GM21737 (cell line): ENCODE measurements around the gene SLC6A7.

Experiments used
- ATAC-seq: cut with Tn5 transposase; IDR thresholded peaks from one replicate; pipeline ENCODE4 v1.9.1; 2021; ENCODE audit warnings: mild to moderate bottlenecking, moderate library complexity; ENCODE audit not compliant: unreplicated experiment

Gene SLC6A7

DNA sequence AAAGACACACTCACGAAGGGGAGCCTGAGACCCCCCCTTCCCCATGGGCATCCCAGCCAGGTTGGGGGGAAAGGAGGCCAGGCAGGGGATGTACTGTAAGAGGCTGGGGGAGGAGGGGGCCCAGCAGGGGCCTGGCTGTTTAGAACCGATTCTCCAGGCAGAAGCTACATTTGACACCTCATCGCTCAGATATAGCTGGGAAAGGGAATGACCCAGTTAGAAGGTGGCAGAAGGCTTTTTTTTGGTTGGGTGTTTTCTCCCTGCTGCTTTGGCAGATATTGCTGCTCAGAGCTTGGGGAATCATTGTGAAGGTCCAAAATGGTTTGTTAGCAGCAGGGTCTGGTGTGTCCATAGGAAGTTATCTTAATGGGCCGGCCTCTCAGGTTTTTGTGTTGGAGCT is 17.3 kb upstream of the SLC6A7 start:
- ATAC-seq = no peak

DNA sequence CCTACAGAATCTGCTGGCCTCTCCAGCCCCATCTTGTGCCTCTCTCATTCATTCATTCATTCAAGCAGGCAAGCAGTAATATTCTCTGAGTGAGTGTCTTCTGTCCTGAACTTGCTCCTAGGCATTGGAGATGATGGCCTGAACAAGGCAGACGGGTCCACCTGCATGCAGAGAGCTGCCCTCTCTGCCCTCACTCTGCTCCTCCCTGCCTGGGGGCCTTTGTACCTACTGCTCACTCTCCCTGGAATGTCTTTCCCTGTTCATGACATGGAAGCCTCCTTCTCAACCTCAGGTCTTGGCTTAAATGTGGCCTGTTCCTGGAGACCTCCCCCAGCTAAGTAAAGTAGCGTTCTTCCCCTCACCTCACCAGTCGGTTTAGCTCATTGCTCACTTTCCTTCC is 16.7 kb upstream of the SLC6A7 start:
- no peak for ATAC-seq

GRCh38 chr5:150174285-150174684 is 15.6 kb upstream of the SLC6A7 start:
- ATAC-seq = no peak

GRCh38 chr5:150175076-150175475 is 14.8 kb upstream of the SLC6A7 start:
- no peak for ATAC-seq

DNA sequence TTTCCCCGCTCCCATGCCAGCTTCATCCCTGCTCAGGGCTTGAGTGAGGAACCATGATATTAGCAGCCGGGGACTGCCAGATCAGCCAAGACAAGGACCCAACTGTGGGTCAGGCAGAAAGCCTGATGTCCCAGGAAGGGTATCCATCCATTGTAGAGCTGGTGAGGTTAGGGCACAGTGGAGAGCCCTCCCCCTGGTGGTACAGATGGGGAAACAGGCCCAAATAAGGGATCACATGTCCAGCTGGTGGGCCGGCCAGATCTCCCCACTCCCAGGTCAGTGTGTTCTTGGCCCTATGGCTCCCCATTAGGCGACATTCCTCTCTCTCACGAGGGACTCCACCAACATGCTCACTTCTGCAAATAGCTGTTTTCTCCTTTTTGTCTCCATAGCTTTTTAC is 14.3 kb upstream of the SLC6A7 start:
- ATAC-seq = no peak

DNA sequence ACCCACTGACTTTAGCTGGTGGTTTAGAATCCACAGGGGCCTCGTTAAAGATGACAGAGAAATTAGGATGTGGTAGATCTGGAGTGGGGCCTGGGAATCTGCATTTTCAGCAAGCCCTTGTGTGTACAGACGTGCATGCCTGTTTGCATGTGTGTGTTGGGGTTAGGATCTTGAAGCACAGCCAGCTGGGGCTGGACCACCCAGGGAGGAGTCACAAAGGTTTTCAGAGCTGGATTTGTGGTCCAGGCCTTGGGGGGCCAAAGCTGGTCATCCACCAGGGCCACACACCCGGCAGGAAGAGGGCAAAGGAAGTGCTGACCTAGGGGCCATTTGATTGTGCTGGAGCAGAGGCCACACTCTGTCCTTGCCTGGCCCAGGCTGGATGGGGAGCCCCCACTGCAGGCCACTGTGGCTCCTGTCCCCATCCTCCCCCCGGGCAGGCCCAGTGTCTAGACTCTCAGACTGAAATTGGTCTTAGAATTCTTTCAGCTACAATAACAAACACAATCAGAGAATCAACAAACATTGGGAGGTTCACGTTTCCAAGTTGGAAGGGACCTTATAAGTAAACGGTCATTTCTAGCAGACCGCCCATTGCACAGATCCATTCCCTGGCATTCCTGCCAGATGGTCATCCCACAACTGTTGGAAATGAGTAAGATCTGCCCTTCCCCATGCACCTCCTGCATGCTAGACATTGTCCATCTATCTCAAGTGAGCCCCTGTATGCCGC is 13.0 kb upstream of the SLC6A7 start:
- no peak for ATAC-seq

DNA sequence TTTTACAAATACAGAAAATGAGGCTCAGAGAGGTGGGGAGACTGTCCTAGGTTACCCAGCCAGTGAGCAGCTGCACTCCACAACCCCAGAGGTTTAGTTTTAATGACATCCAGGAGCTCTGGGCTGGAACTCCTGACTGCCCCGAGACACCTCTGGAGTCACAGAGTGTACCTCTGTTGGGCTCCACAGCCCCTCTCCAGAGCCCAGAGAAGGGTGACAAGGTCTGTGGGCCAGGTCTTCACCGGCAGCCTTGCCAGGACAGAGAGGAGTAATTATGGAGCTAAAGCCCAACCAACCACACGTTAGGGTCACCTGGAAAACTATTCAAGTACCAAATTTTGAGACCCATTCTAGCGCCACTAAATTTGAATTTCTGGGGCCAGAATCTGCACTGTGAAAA is 12.1 kb upstream of the SLC6A7 start:
- no peak for ATAC-seq

DNA sequence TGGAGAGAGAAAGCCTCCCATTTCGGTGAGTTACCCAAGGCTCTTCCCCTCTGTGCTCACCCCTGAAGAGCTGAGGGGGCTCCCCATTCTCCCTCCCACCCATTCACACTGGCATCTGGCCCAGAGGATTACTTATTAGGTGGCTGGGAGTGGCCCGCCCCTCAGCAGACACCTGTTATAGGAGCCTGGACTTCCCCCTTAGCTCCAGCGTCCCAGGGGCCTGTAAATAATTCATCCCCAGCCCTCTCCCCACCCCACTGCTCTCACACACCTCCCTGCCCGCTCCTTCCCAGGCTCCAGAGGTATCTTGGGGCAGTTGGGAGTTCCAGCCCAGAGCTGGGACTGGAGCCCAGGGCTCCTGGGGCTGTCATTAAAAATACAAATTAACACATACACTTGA is 11.6 kb upstream of the SLC6A7 start:
- no peak for ATAC-seq

GRCh38 chr5:150179019-150179620 is 10.7 kb upstream of the SLC6A7 start:
- ATAC-seq = no peak

GRCh38 chr5:150180241-150181026 is 9.4 kb upstream of the SLC6A7 start:
- ATAC-seq = no peak

GRCh38 chr5:150181027-150181426 is 8.8 kb upstream of the SLC6A7 start:
- no peak for ATAC-seq

DNA sequence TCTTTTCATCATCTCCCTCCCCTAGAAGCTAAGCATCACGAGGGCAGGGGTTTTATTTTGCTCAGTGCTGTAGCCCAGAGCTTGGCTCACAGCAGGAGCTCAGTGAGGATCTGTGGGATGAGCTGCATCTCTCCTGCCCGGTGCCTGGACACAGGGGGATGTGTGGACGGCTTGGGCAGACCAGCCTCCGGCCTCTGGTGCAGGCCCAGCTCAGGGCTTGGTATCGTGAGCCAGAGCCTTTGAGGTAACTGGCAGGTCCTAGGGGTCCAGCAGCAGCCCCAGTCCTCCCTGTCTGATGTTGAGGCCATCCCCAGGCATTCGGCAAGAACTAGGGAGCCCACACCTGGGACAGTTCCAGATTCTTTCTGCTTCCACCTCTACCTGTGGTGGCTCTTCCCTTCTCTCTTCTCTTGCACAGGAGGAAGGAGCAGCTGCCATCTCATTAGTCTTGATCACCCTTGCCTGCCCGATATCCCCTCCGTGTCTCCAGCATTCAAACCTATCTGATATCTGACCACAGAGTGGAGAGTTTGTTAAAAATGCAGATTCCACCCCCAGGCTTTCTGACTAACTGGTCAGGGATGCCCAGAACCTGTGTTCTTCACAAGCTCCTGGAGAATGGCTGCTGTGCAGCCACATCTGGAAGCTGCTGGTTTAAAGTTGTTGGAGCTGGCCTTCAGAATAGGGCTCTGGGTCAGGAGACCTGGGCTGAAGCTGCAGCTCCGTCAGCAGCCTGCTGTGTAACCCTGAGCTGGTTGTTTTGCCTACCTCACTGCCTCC is 7.9 kb upstream of the SLC6A7 start:
- no peak for ATAC-seq

GRCh38 chr5:150182774-150183173 is 7.1 kb upstream of the SLC6A7 start:
- ATAC-seq = no peak

- ATAC-seq = no peak
Observed at GRCh38 chr5:150183436-150183835, 6.4 kb upstream of the SLC6A7 start.

DNA sequence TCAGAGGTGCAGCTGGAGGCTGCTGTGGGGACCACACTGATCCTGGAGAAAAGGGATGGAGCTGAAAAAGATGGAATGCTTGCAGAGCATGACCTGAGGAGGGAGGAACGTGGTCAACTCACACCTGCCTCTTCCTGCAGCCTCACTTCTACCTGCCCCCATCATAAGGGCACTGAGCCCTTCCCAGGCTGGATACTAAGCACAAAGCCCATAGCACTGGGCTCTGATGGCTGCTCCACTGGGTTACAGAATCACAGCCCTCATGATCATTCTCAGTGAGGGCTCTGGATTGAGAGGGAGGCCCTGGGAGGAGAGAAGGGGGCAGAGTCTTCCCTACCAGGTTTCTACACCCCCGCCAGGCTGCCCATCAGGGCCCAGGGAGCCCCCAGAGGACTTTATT is 5.9 kb upstream of the SLC6A7 start:
- ATAC-seq = no peak

- no peak for ATAC-seq
Observed at GRCh38 chr5:150184990-150185912, 4.6 kb upstream of the SLC6A7 start.

GRCh38 chr5:150186137-150186536 is 3.7 kb upstream of the SLC6A7 start:
- ATAC-seq = no peak

DNA sequence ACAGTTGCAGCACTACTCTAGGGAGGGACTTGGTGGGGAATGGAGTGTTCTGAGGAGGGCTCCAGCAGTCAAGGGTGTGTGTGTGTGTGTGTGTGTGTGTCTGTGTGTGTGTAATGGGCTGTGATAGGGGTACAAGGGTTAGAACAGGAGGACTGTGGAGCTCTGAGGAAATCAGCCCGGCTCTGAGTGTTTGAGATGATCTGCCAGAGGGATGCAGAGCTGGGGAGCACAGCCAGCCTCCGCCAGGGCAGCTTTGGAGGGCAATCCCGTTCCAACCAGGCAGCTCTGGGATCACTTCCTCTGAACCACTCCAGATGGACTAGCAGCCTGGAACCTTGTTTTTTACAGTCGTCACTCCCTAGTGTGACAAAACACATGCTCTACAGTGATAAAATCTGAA is 3.0 kb upstream of the SLC6A7 start:
- ATAC-seq = no peak

GRCh38 chr5:150188146-150188842 is 1.6 kb upstream of the SLC6A7 start:
- ATAC-seq = no peak

DNA sequence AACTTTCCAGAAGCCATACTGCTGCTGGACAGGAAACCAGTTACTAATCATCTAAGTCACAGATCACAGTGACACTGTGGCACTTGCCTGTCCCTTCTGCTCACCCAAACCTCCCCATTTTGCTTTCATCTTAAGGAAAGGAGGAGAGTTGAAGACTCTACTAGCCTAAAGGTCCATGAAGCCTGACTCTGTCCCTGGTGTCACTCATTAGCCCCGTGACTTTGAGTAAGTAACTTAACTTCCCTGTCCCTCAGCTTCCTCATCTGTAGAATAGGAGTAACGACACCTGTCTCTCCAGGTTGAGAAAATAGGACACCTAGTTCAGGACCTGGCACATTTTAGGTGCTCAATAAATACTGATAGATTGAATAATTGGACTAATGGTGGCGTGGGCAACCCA is 536 bp upstream of the SLC6A7 start:
- ATAC-seq = no peak
